Pancreas (tissue), 10 donors: ENCODE measurements around the gene PRR19. TPM values are rescaled to one million over a fixed set of nuclear protein-coding genes. Genes with fewer than 3 reads are reported as not detected.
A peak's percentile ranks its signal among the peaks of the same experiment; 100 is the strongest.

Experiments
- ATAC-seq, 4 donors: fragments of 200-7000 bp; cut with Tn5 transposase; one replicate each; pipeline versions ENCODE4 v1.8.0 to v1.9.1; 2020; ENCODE audit warnings: mild to moderate bottlenecking in 4 of 4, moderate library complexity in 4 of 4
- DNase-seq, 6 donors: peaks; one replicate each; pipeline ENCODE4 v3.0.0-alpha.2; 2020
- FAIRE-seq: peaks from 2 replicates; lab custom pipeline; 2012; peaks lifted over from hg19 to GRCh38; lab: Jason Lieb, UNC
- H3K27ac ChIP-seq, 4 donors: fragments of 200-600 bp; sonication (generic); 1 replicate in 3 of 4; 2 replicates in 1 of 4; pipeline versions ENCODE4 v1.5.0 to v1.8.0; 2020
- H3K27me3 ChIP-seq, 4 donors: fragments of 200-600 bp; one replicate each; pipeline ENCODE4 v1.8.0; 2021
- H3K36me3 ChIP-seq, 3 donors: fragments of 200-600 bp; sonication (generic) in 1 of 3; one replicate each; pipeline versions ENCODE4 v1.5.0 to v1.8.0; 2020 to 2021
- H3K4me1 ChIP-seq, 3 donors: fragments of 200-600 bp; one replicate each; pipeline ENCODE4 v1.8.0; 2021
- H3K4me3 ChIP-seq, 4 donors: fragments of 200-600 bp; sonication (generic) in 2 of 4; one replicate each; pipeline versions ENCODE4 v1.5.0 to v1.8.0; 2020 to 2021
- H3K9me3 ChIP-seq, 4 donors: fragments of 200-600 bp; one replicate each; pipeline ENCODE4 v1.8.0; 2021
- CTCF ChIP-seq, 4 donors: fragments of 200-600 bp; sonication (generic) in 3 of 4; IDR thresholded peaks; one replicate each; pipeline versions ENCODE4 v1.5.0 to v1.8.0; 2021; ENCODE audit warnings: antibody characterized with exemption in 4 of 4
- WGBS, 2 donors: extraction: QIAGEN DNeasy Blood & Tissue Kit; methylation state at CpG; one replicate each; pipeline ENCODE4 v1.1.7; 2013; 5-methylcytosine and 5-hydroxymethylcytosine counted together
- intact Hi-C, 3 donors: fragments of 100-400 bp; cut with DNase I; formaldehyde crosslinking; loops; one replicate each; pipeline versions ENCODE4 v1.11.1 to v1.14.2; 2022
- polyA plus RNA-seq, 2 donors: library from polyadenylated mRNA; stranded (reverse); fragments of 200-250 nt; gene quantifications; one replicate each; pipeline ENCODE4 v1.2.3, GENCODE V29; 2013
- total RNA-seq, 6 donors: library from RNA; stranded (reverse); fragmentation: NEBNext Ultra II Directional in 4 of 6; extraction: Animal tissue kit (Norgen Biotek cat#: 25700) in 4 of 6; gene quantifications; one replicate each; pipeline versions ENCODE4 v1.2.1 to v1.2.4, GENCODE V29; 2021 to 2023
- donor health status: healthy with polysubstance abuse.
- donor health status: DM: no; HTN: no; CAD: no; lungs with moderate emphysema.
- donor health status: DM: no; HTN: no; CAD: no.
- donor health status: control.
- donor health status: control.
- donor health status: Bipolar disorder and iron deficiency.
- donor health status: DM: yes; HTN: yes; CAD: no.
- donor health status: DM: no; HTN: no; CAD: no.
- donor health status: DM: no; HTN: no; CAD: no.
- donor health status: DM: yes; HTN: yes; CAD: no.

The PRR19 gene
- total and polyA plus RNA-seq, 8 donors, result 0.12 to 0.99 (median 0.37) TPM

GRCh38 chr19:42284591-42285341, 17.2 kb upstream of the PRR19 start:
- Histone ChIP-seq H3K36me3 (peaks cover 5 to 25% (median 18%) of the 10 kb centered on the region in 3 donors), H3K4me3 (peak overlapping the region; percentile 29 to 59 (median 46)), H3K27ac (peak overlapping the region in 3 of 4 donors; percentile 38 to 63 (median 60)), H3K9me3 (no peaks in the 10 kb centered on the region), H3K27me3 (no peaks in the 10 kb centered on the region), H3K4me1 (peaks cover 11 to 31% (median 13%) of the 10 kb centered on the region in 3 donors)
- intact Hi-C loops, result no loop called here
- peak in 3 of 6 donors; percentile 68 to 82 (median 72) for DNase-seq
- ATAC-seq, result no peak
- WGBS, 2 donors, result 5% methylated on average over 27 to 41 of the region's 41 CpGs
- FAIRE-seq, result no peak
- no peak for TF ChIP-seq CTCF (IDR thresholded peaks at IDR 0.05)

- FAIRE-seq (no peak), ATAC-seq (no peak), DNase-seq (peak in 1 of 6 donors; percentile 44)
- no peaks in the 10 kb centered on the region for H3K27me3 ChIP-seq
- TF ChIP-seq CTCF (IDR thresholded peaks at IDR 0.05), result no peak
- H3K9me3 ChIP-seq, result no peaks in the 10 kb centered on the region
- H3K4me3 ChIP-seq, result peak overlapping the region in 2 of 4 donors; percentile 54 to 59
- intact Hi-C loops, result no loop called here
- peaks cover 5 to 33% (median 23%) of the 10 kb centered on the region in 3 donors for H3K36me3 ChIP-seq
- H3K4me1 ChIP-seq, result peaks cover 11 to 31% (median 13%) of the 10 kb centered on the region in 3 donors
- WGBS, 2 donors, result 57 to 67% methylated on average over 5 of the region's 5 CpGs
- peak overlapping the region in 3 of 4 donors; percentile 10 to 42 (median 41) for H3K27ac ChIP-seq
Observed at GRCh38 chr19:42285541-42285941, 16.4 kb upstream of the PRR19 start.

GRCh38 chr19:42285988-42286348, 16.0 kb upstream of the PRR19 start:
- Histone ChIP-seq H3K27ac (peak overlapping the region in 3 of 4 donors; percentile 10 to 42 (median 41)), H3K9me3 (no peaks in the 10 kb centered on the region), H3K36me3 (peaks cover 5 to 37% (median 27%) of the 10 kb centered on the region in 3 donors), H3K4me1 (peaks cover 11 to 31% (median 13%) of the 10 kb centered on the region in 3 donors), H3K27me3 (no peaks in the 10 kb centered on the region), H3K4me3 (peak overlapping the region in 1 of 4 donors; percentile 59)
- 55 to 56% methylated on average over 6 of the region's 6 CpGs for WGBS, 2 donors
- TF ChIP-seq CTCF (IDR thresholded peaks at IDR 0.05), result no peak
- no peak for ATAC-seq
- FAIRE-seq, result no peak
- no peak for DNase-seq
- intact Hi-C loops, result no loop called here

GRCh38 chr19:42286349-42287016, 15.4 kb upstream of the PRR19 start:
- Histone ChIP-seq H3K27ac (peak overlapping the region in 3 of 4 donors; percentile 10 to 42 (median 41)), H3K4me1 (peaks cover 5 to 26% (median 13%) of the 10 kb centered on the region in 3 donors), H3K27me3 (no peaks in the 10 kb centered on the region), H3K9me3 (no peaks in the 10 kb centered on the region), H3K4me3 (peak overlapping the region in 1 of 4 donors; percentile 59), H3K36me3 (peaks cover 5 to 42% (median 30%) of the 10 kb centered on the region in 3 donors)
- WGBS, 2 donors, result 34 to 40% methylated on average over 13 of the region's 13 CpGs
- ATAC-seq (no peak), DNase-seq (peak in 5 of 6 donors; percentile 55 to 90 (median 76)), FAIRE-seq (no peak)
- intact Hi-C loops, result no loop called here
- no peak for TF ChIP-seq CTCF (IDR thresholded peaks at IDR 0.05)
